ENCODE data around the gene ABR.

- TF ChIP-seq, protein P1, sequence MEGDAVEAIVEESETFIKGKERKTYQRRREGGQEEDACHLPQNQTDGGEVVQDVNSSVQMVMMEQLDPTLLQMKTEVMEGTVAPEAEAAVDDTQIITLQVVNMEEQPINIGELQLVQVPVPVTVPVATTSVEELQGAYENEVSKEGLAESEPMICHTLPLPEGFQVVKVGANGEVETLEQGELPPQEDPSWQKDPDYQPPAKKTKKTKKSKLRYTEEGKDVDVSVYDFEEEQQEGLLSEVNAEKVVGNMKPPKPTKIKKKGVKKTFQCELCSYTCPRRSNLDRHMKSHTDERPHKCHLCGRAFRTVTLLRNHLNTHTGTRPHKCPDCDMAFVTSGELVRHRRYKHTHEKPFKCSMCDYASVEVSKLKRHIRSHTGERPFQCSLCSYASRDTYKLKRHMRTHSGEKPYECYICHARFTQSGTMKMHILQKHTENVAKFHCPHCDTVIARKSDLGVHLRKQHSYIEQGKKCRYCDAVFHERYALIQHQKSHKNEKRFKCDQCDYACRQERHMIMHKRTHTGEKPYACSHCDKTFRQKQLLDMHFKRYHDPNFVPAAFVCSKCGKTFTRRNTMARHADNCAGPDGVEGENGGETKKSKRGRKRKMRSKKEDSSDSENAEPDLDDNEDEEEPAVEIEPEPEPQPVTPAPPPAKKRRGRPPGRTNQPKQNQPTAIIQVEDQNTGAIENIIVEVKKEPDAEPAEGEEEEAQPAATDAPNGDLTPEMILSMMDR (IDR thresholded peaks at IDR 0.05) = no peak
- TF ChIP-seq POLR2A (IDR thresholded peaks at IDR 0.05) = peak in 1 of 2 donors; percentile 27
Observed at GRCh38 chr17:1229349-1229899, 49.6 kb upstream of the ABR start.
